GM23338 (cell line): ENCODE results near the gene ALDH1L2. TPM values are rescaled to one million over a fixed set of nuclear protein-coding genes. Genes with fewer than 3 reads are reported as not detected.

Source experiments
- ATAC-seq: fragments of 200-7000 bp; cut with Tn5 transposase; 3 replicates; pipeline ENCODE4 v1.9.1; 2020
- DNase-seq: peaks from one replicate; pipeline ENCODE4 v3.0.0-alpha.2; 2015; ENCODE audit warnings: low spot score
- H2AFZ ChIP-seq: fragments of 200-600 bp; sonication (generic); 2 replicates; pipeline ENCODE4 v1.8.0; 2016; ENCODE audit warnings: antibody characterized with exemption, mild to moderate bottlenecking, moderate library complexity
- H3F3A ChIP-seq: fragments of 200-600 bp; sonication (generic); replicated peaks from 2 replicates; pipeline ENCODE4 v1.8.0; 2017; ENCODE audit warnings: antibody characterized with exemption, mixed run types, low read depth
- H3K27ac ChIP-seq: fragments of 200-600 bp; sonication (generic); 2 replicates; pipeline ENCODE4 v1.6.1; 2016; ENCODE audit warnings: low read depth
- H3K27me3 ChIP-seq: fragments of 200-600 bp; sonication (generic); 2 replicates; pipeline ENCODE4 v1.8.0; 2016; ENCODE audit warnings: mild to moderate bottlenecking, mixed run types, moderate library complexity; ENCODE audit not compliant: insufficient read depth
- H3K36me3 ChIP-seq: fragments of 200-600 bp; sonication (generic); 2 replicates; pipeline ENCODE4 v1.8.0; 2016; ENCODE audit warnings: mild to moderate bottlenecking; ENCODE audit not compliant: insufficient read depth
- H3K4me1 ChIP-seq: fragments of 200-600 bp; sonication (generic); 2 replicates; pipeline ENCODE4 v1.8.0; 2016; ENCODE audit warnings: mild to moderate bottlenecking, moderate library complexity; ENCODE audit not compliant: insufficient read depth
- H3K4me2 ChIP-seq: fragments of 200-600 bp; sonication (generic); 2 replicates; pipeline ENCODE4 v1.7.1; 2017; ENCODE audit warnings: mixed run types
- H3K4me3 ChIP-seq: fragments of 200-600 bp; sonication (generic); 2 replicates; pipeline ENCODE4 v1.6.1; 2016; ENCODE audit warnings: mixed run types
- H3K79me2 ChIP-seq: fragments of 200-600 bp; sonication (generic); replicated peaks from 2 replicates; pipeline ENCODE4 v1.8.0; 2017; ENCODE audit warnings: mild to moderate bottlenecking; ENCODE audit not compliant: insufficient read depth
- H3K9me2 ChIP-seq: fragments of 200-600 bp; sonication (generic); 2 replicates; pipeline ENCODE4 v1.8.0; 2017; ENCODE audit not compliant: insufficient read depth
- H4K20me1 ChIP-seq: fragments of 200-600 bp; sonication (generic); replicated peaks from 2 replicates; pipeline ENCODE4 v1.8.0; 2017; ENCODE audit warnings: mild to moderate bottlenecking; ENCODE audit not compliant: insufficient read depth
- H3K27ac Mint-ChIP-seq: 2 replicates; pipeline ENCODE4 v1.8.0; 2020; ENCODE audit warnings: inconsistent platforms, mild to moderate bottlenecking, moderate library complexity, mixed read lengths
- H3K27me3 Mint-ChIP-seq: 3 replicates; pipeline ENCODE4 v1.8.0; 2022; ENCODE audit warnings: low read depth, mild to moderate bottlenecking, moderate library complexity, mixed read lengths, inconsistent platforms; ENCODE audit not compliant: insufficient read depth, poor library complexity
- H3K36me3 Mint-ChIP-seq: 3 replicates; pipeline ENCODE4 v1.8.0; 2021; ENCODE audit warnings: low read depth, mild to moderate bottlenecking, inconsistent platforms, moderate library complexity, mixed read lengths
- H3K4me1 Mint-ChIP-seq: 3 replicates; pipeline ENCODE4 v1.8.0; 2020; ENCODE audit warnings: mild to moderate bottlenecking, inconsistent platforms, mixed read lengths
- H3K4me3 Mint-ChIP-seq: 3 replicates; pipeline ENCODE4 v1.8.0; 2021; ENCODE audit warnings: moderate library complexity, mild to moderate bottlenecking, inconsistent platforms, mixed read lengths
- H3K9me3 Mint-ChIP-seq: 3 replicates; pipeline ENCODE4 v1.8.0; 2020; ENCODE audit warnings: moderate library complexity, mild to moderate bottlenecking, inconsistent platforms, mixed read lengths
- EZH2 ChIP-seq: fragments of 200-600 bp; sonication (generic); IDR thresholded peaks from one replicate; pipeline ENCODE4 v1.8.0; 2017; ENCODE audit warnings: antibody characterized with exemption, mild to moderate bottlenecking, low read depth; ENCODE audit not compliant: unreplicated experiment
- EZH2phosphoT487 ChIP-seq: fragments of 200-600 bp; sonication (generic); IDR thresholded peaks from one replicate; pipeline ENCODE4 v1.8.1; 2018; ENCODE audit warnings: antibody characterized with exemption; ENCODE audit not compliant: unreplicated experiment
- JUNB ChIP-seq: IDR thresholded peaks from one replicate; pipeline ENCODE4 v1.6.1; 2016; ENCODE audit warnings: antibody characterized with exemption; ENCODE audit not compliant: unreplicated experiment
- POLR2AphosphoS5 ChIP-seq: IDR thresholded peaks from 2 replicates; pipeline ENCODE4 v1.6.1; 2016; ENCODE audit warnings: antibody characterized with exemption, low read depth
- ZNF114 ChIP-seq: fragments of 250-450 bp; sonication (Bioruptor Pico); IDR thresholded peaks from 2 replicates; pipeline ENCODE4 v1.5.0; 2020; ENCODE audit warnings: mild to moderate bottlenecking, moderate library complexity
- ZNF331 ChIP-seq: fragments of 250-450 bp; sonication (Bioruptor Pico); IDR thresholded peaks from 2 replicates; pipeline ENCODE4 v1.5.0; 2020; ENCODE audit warnings: low read depth, mild to moderate bottlenecking, moderate library complexity
- polyA plus RNA-seq: library from polyadenylated mRNA; unstranded; fragments of >200 nt; fragmentation: Nextera tagmentation; extraction: Ambion mirVana; gene quantifications from 2 replicates; pipeline ENCODE4 v1.2.1, GENCODE V29; 2016
- total RNA-seq: library from RNA; depleted of rRNA; stranded (reverse); fragments of >200 nt; shearing (Covaris generic); gene quantifications from 2 replicates; pipeline ENCODE4 v1.2.3, GENCODE V29; 2014
- TF ChIP-seq, protein P1 (sequence below): IDR thresholded peaks from 2 replicates; pipeline ENCODE4 v1.6.1; 2016; ENCODE audit warnings: antibody characterized with exemption
- TF ChIP-seq, protein P2 (sequence below): fragments of 250-450 bp; sonication (Bioruptor Pico); IDR thresholded peaks from 2 replicates; pipeline ENCODE4 v1.5.0; 2020; ENCODE audit warnings: mild to moderate bottlenecking, moderate library complexity
- TF ChIP-seq, protein P3 (sequence below), 2 experiments: fragments of 200-600 bp in 1 of 2; sonication (generic) in 1 of 2; conservative IDR thresholded peaks; 2 replicates each; pipeline versions ENCODE4 v1.5.1 to v1.6.1; 2016 to 2017; ENCODE audit warnings: antibody characterized with exemption in 2 of 2, low read depth in 2 of 2, mild to moderate bottlenecking in 2 of 2, moderate library complexity in 1 of 2

ALDH1L2 gene
- total and polyA plus RNA-seq, 2 experiments from 2014 or later = 5.8 to 9.1 TPM

DNA sequence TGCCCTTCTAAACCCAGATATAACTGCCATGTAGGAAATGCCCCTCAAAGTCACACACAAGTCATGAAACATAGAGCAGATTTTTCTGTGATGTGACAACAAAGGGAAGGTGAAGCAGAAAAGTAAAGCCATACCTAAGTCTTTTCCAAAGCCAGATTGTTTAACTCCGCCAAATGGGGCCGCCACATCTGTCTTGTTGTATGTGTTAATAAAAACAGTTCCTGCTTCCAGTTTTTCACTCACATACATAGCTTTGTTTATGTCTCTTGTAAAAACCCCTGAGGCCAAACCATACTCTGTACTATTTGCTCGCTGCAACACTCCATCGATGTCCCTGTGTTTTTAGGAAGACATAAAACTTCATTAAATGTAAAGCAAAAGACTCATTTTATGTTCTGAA lies 57.8 kb downstream of the ALDH1L2 start:
- ATAC-seq = no peak
- H3K9me2 ChIP-seq = no peaks in the 10 kb centered on the region
- no peak overlapping the region for H3K4me3 Mint-ChIP-seq
- no peaks in the 10 kb centered on the region for H3K79me2 ChIP-seq
- no peak overlapping the region for H3K27ac ChIP-seq
- no peak overlapping the region for H3K4me3 ChIP-seq
- no peaks in the 10 kb centered on the region for H3K9me3 Mint-ChIP-seq
- no peak overlapping the region for H3K4me2 ChIP-seq
- peaks cover 3% of the 10 kb centered on the region; the same call in 1 of the 2 replicates for H4K20me1 ChIP-seq
- peaks cover 3% of the 10 kb centered on the region; the same call in 2 of the 3 replicates for H3K36me3 Mint-ChIP-seq
- no peaks in the 10 kb centered on the region for H3F3A ChIP-seq
- no peaks in the 10 kb centered on the region for H3K4me1 ChIP-seq
- no peaks in the 10 kb centered on the region for H3K4me1 Mint-ChIP-seq
- no peak overlapping the region for H2AFZ ChIP-seq
- no peaks in the 10 kb centered on the region for H3K36me3 ChIP-seq
- no peaks in the 10 kb centered on the region for H3K27me3 ChIP-seq
- no peak for DNase-seq
- no peaks in the 10 kb centered on the region for H3K27me3 Mint-ChIP-seq
- no peak overlapping the region for H3K27ac Mint-ChIP-seq
- TF ChIP-seq, protein P1, sequence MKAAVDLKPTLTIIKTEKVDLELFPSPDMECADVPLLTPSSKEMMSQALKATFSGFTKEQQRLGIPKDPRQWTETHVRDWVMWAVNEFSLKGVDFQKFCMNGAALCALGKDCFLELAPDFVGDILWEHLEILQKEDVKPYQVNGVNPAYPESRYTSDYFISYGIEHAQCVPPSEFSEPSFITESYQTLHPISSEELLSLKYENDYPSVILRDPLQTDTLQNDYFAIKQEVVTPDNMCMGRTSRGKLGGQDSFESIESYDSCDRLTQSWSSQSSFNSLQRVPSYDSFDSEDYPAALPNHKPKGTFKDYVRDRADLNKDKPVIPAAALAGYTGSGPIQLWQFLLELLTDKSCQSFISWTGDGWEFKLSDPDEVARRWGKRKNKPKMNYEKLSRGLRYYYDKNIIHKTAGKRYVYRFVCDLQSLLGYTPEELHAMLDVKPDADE = no peak
- TF ChIP-seq JUNB (no peak), ZNF331 (CRISPR knock-in tag) (no peak), EZH2phosphoT487 (no peak)

DNA sequence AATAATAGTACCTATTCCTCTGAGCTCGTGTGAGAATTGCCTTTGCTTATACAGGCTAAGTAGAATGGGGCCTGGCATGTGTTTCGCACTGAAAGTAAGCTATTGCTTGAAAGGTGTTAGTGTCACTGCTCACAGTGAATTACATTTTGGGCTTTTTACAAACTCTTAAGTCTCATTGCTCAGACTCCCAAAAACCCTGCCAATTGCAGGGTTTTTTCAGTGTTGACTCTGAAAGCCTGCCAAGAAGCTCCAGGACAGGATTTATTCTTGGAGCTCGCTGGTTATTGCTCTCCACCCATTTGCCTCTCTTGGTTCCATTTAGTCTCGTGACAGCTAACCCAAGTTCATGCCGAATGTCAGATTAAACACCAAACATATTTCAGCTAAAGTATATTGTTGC lies 58.4 kb downstream of the ALDH1L2 start:
- Histone ChIP-seq H3K27ac (no peak overlapping the region), H3K36me3 (no peaks in the 10 kb centered on the region), H3K4me2 (no peak overlapping the region), H3K9me2 (no peaks in the 10 kb centered on the region), H3K79me2 (no peaks in the 10 kb centered on the region), H3K4me1 (no peaks in the 10 kb centered on the region), H3F3A (no peaks in the 10 kb centered on the region), H4K20me1 (peaks cover 3% of the 10 kb centered on the region; the same call in 1 of the 2 replicates), H2AFZ (no peak overlapping the region), H3K4me3 (no peak overlapping the region), H3K27me3 (no peaks in the 10 kb centered on the region)
- H3K4me3 Mint-ChIP-seq = no peak overlapping the region
- no peak overlapping the region for H3K27ac Mint-ChIP-seq
- peaks cover 1% of the 10 kb centered on the region; the same call in 2 of the 3 replicates for H3K4me1 Mint-ChIP-seq
- no peaks in the 10 kb centered on the region; the same call in 1 of the 3 replicates for H3K36me3 Mint-ChIP-seq
- no peaks in the 10 kb centered on the region for H3K27me3 Mint-ChIP-seq
- no peak for DNase-seq
- H3K9me3 Mint-ChIP-seq = no peaks in the 10 kb centered on the region
- no peak for ATAC-seq
- no peak for TF ChIP-seq ZNF331 (CRISPR knock-in tag)
- no peak for TF ChIP-seq ZNF114
- TF ChIP-seq EZH2 = no peak
- no peak for TF ChIP-seq POLR2AphosphoS5
- TF ChIP-seq, protein P1 = no peak
- TF ChIP-seq, protein P2, sequence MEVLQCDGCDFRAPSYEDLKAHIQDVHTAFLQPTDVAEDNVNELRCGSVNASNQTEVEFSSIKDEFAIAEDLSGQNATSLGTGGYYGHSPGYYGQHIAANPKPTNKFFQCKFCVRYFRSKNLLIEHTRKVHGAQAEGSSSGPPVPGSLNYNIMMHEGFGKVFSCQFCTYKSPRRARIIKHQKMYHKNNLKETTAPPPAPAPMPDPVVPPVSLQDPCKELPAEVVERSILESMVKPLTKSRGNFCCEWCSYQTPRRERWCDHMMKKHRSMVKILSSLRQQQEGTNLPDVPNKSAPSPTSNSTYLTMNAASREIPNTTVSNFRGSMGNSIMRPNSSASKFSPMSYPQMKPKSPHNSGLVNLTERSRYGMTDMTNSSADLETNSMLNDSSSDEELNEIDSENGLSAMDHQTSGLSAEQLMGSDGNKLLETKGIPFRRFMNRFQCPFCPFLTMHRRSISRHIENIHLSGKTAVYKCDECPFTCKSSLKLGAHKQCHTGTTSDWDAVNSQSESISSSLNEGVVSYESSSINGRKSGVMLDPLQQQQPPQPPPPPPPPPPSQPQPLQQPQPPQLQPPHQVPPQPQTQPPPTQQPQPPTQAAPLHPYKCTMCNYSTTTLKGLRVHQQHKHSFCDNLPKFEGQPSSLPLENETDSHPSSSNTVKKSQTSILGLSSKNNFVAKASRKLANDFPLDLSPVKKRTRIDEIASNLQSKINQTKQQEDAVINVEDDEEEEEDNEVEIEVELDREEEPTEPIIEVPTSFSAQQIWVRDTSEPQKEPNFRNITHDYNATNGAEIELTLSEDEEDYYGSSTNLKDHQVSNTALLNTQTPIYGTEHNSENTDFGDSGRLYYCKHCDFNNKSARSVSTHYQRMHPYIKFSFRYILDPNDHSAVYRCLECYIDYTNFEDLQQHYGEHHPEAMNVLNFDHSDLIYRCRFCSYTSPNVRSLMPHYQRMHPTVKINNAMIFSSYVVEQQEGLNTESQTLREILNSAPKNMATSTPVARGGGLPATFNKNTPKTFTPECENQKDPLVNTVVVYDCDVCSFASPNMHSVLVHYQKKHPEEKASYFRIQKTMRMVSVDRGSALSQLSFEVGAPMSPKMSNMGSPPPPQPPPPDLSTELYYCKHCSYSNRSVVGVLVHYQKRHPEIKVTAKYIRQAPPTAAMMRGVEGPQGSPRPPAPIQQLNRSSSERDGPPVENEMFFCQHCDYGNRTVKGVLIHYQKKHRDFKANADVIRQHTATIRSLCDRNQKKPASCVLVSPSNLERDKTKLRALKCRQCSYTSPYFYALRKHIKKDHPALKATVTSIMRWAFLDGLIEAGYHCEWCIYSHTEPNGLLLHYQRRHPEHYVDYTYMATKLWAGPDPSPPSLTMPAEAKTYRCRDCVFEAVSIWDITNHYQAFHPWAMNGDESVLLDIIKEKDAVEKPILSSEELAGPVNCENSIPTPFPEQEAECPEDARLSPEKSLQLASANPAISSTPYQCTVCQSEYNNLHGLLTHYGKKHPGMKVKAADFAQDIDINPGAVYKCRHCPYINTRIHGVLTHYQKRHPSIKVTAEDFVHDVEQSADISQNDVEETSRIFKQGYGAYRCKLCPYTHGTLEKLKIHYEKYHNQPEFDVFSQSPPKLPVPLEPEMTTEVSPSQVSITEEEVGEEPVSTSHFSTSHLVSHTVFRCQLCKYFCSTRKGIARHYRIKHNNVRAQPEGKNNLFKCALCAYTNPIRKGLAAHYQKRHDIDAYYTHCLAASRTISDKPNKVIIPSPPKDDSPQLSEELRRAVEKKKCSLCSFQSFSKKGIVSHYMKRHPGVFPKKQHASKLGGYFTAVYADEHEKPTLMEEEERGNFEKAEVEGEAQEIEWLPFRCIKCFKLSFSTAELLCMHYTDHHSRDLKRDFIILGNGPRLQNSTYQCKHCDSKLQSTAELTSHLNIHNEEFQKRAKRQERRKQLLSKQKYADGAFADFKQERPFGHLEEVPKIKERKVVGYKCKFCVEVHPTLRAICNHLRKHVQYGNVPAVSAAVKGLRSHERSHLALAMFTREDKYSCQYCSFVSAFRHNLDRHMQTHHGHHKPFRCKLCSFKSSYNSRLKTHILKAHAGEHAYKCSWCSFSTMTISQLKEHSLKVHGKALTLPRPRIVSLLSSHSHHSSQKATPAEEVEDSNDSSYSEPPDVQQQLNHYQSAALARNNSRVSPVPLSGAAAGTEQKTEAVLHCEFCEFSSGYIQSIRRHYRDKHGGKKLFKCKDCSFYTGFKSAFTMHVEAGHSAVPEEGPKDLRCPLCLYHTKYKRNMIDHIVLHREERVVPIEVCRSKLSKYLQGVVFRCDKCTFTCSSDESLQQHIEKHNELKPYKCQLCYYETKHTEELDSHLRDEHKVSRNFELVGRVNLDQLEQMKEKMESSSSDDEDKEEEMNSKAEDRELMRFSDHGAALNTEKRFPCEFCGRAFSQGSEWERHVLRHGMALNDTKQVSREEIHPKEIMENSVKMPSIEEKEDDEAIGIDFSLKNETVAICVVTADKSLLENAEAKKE (CRISPR knock-in tag) = no peak
- TF ChIP-seq, protein P3, sequence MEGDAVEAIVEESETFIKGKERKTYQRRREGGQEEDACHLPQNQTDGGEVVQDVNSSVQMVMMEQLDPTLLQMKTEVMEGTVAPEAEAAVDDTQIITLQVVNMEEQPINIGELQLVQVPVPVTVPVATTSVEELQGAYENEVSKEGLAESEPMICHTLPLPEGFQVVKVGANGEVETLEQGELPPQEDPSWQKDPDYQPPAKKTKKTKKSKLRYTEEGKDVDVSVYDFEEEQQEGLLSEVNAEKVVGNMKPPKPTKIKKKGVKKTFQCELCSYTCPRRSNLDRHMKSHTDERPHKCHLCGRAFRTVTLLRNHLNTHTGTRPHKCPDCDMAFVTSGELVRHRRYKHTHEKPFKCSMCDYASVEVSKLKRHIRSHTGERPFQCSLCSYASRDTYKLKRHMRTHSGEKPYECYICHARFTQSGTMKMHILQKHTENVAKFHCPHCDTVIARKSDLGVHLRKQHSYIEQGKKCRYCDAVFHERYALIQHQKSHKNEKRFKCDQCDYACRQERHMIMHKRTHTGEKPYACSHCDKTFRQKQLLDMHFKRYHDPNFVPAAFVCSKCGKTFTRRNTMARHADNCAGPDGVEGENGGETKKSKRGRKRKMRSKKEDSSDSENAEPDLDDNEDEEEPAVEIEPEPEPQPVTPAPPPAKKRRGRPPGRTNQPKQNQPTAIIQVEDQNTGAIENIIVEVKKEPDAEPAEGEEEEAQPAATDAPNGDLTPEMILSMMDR (conservative IDR thresholded peaks at IDR 0.05; ENCODE audit: low read depth in 2 of 2) = no peak
